SKM-1 treated with dmso at 0.1 percent for 144 hours (cell line): Measurements from ENCODE around the gene ACOT4.
"Not testable (repeated sequence)": the region's sequence is repeated elsewhere in the genome, so short reads cannot be mapped to it uniquely, and the experiment has no call there.

Experiments
- DNase-seq: peaks from one replicate; lab custom pipeline; 2025; ENCODE audit not compliant: unreplicated experiment; lab: John Stamatoyannopoulos, UW

Gene ACOT4

DNA sequence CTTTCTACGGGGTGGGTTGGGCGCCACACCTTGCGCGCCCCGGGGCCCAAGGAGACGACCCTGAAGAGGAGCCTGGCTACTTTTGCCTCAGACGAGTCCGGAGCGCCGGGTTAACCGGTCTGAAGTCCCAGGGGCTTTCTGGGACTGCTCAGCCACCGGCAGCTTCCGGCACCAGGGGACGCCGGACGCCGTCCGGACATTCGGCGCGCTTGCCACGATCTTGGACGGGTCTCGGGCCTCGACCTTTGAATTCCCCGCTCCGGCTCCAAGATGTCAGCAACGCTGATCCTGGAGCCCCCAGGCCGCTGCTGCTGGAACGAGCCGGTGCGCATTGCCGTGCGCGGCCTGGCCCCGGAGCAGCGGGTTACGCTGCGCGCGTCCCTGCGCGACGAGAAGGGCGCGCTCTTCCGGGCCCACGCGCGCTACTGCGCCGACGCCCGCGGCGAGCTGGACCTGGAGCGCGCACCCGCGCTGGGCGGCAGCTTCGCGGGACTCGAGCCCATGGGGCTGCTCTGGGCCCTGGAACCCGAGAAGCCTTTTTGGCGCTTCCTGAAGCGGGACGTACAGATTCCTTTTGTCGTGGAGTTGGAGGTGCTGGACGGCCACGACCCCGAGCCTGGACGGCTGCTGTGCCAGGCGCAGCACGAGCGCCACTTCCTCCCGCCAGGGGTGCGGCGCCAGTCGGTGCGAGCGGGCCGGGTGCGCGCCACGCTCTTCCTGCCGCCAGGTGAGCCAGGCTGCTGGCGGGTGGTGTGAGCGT is at the start of gene ACOT4:
ACOT4 (plus strand) TSS at position 184 of the 760 bp plus-strand sequence; CDS start at position 271, 87 bp downstream.
- no peak for DNase-seq

DNA sequence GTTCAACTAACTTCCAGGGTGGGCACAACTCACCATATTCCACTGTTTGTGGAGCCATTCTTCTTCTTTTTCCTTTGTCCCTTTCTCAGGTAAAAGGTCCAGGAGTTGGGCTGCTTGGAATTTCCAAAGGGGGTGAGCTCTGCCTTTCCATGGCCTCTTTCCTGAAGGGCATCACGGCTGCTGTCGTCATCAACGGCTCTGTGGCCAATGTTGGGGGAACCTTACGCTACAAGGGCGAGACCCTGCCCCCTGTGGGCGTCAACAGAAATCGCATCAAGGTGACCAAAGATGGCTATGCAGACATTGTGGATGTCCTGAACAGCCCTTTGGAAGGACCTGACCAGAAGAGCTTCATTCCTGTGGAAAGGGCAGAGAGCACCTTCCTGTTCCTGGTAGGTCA is 48.7 kb upstream of the ACOT4 start:
- DNase-seq, result not testable (repeated sequence)

- DNase-seq, result not testable (repeated sequence)
Measured at GRCh38 chr14:73545353-73545752, 46.3 kb upstream of the ACOT4 start.

- DNase-seq, result not testable (repeated sequence)
Measured at GRCh38 chr14:73549097-73549496, 42.6 kb upstream of the ACOT4 start.

DNA sequence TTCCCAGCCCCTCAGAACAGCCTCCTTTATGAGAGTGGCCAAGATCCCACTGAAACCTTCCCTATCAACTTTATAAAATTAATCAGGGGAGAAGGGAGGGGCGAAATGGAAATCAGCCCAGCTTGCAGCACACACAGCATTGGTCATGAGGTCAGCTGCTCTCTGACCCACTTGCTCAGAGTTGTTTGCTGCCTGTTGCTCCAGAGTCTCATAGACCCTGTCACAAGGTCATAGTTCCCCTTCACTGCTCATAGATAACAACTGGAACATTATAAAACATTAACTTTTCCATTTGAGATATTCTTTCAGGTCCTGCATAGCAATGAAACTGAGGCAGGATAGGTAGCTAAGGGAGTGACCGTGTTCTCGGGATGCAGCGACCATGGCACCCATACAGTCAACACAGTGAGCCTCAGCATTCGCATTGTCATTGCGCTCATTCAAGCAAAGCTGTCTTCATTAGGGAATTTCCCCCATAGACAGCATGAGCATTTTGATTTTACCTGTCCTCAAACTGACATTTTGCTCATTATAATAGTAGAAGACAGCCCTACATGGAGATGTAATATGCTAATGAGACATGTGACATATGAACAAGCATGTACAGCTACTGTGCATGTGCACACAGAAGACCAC is 41.7 kb upstream of the ACOT4 start:
- DNase-seq, result not testable (repeated sequence)

DNA sequence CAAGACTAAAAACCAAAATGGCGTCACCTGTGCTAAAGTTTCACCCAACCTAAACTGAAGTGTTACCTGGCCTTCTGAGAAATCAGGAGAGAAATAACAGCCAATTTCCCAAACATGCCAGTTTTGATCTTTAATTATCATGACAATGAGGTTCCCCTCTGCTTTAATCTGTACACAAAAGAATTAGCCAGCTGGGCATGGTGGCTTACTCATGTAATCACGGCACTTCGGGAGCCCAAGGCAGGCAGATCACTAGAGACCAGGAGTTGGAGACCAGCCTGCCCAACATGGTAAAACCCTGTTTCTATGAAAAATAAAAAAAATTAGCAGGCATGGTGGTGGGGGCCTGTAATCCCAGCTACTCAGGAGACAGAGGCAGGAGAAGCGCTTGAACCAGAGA is 37.8 kb upstream of the ACOT4 start:
- no peak for DNase-seq

DNA sequence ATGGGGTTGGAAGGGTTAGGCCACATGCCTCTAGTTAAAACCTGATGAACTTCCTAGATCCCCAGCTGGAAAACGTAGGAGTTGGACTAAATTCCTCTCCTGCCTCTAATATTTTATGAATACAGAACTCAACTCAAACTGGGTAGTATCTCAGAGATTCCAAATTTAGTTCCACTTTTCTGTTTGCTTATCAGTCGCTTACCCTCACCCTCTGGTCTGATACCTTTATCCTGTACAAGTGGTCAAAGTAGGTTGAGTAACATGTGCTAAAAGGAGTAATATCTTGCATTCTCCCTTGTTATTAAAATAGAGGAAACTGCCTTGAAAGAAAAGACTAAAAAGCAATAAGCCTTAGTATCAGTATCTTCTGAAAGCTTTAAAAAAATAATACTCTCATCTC is 34.5 kb upstream of the ACOT4 start:
- DNase-seq, result not testable (repeated sequence)

- not testable (repeated sequence) for DNase-seq
Measured at GRCh38 chr14:73558238-73558637, 33.4 kb upstream of the ACOT4 start.

DNA sequence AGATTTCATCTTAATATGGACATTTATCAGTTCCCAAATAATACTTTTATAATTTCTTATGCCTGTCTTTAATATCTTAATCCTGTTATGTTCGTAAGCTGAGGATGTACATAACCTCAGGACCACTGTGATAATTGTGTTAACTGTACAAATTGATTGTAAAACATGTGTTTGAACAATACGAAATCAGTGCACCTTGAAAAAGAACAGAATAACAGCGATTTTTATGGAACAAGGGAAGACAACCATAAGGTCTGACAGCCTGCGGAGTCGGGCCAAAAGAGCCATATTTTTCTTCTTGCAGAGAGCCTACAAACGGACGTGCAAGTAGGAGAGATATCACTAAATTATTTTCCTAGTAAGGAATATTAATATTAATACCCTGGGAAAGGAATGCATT is 29.4 kb upstream of the ACOT4 start:
- DNase-seq, result not testable (repeated sequence)

GRCh38 chr14:73562696-73563095 is 29.0 kb upstream of the ACOT4 start:
- not testable (repeated sequence) for DNase-seq

- DNase-seq, result not testable (repeated sequence)
Measured at GRCh38 chr14:73566431-73566830, 25.2 kb upstream of the ACOT4 start.

GRCh38 chr14:73566935-73567334 is 24.7 kb upstream of the ACOT4 start:
- DNase-seq, result not testable (repeated sequence)

DNA sequence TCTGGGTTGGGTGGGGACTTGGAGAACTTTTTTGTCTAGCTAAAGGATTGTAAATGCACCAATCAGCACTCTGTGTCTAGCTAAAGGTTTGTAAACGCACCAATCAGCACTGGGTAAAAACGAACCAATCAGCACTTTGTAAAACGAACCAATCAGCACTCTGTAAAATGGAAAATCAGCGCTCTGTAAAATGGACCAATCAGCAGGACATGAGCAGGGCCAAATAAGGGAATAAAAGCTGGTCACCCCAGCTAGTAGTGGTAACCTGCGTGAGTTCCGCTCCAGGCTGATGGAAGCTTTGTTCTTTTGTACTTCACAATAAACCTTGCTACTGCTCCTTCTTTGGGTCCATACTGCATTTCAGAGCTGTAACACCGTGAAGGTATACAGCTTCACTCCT is 24.3 kb upstream of the ACOT4 start:
- DNase-seq, result no peak

- no peak for DNase-seq
Measured at GRCh38 chr14:73567951-73568885, 23.5 kb upstream of the ACOT4 start.

DNA sequence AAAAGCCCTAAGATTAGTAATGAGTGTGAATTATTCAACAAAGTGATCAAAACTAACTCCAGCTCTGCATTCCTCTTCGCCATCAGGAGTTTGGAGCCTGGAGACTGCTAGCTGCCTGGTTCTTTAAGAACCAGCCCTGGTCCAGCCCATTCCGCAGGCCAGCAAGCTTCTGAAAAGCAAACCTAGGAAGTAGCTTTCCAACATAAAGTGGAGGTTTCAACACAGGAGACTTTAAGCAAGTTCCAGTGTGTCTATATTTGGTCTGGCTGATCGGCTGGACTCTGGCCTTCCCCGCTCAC is 22.8 kb upstream of the ACOT4 start:
- DNase-seq, result not testable (repeated sequence)

DNA sequence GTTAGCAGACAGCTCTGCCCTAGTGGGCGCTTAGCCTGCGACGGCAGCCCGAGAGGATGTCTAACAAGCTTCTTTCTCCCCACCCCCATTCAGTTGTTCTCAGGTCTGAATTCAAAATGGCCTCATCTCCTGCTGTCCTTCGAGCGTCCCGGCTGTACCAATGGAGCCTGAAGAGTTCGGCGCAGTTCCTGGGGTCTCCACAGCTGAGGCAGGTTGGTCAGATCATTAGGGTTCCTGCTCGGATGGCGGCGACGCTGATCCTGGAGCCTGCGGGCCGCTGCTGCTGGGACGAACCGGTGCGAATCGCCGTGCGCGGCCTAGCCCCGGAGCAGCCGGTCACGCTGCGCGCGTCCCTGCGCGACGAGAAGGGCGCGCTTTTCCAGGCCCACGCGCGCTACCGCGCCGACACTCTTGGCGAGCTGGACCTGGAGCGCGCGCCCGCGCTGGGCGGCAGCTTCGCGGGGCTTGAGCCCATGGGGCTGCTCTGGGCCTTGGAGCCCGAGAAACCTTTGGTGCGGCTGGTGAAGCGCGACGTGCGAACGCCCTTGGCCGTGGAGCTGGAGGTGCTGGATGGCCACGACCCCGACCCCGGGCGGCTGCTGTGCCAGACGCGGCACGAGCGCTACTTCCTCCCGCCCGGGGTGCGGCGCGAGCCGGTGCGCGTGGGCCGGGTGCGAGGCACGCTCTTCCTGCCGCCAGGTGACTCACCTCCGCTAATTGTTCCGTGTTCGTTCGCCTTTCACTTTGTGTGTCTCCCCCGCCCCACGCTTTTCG is 22.3 kb upstream of the ACOT4 start, which contains the start of gene ACOT2:
ACOT2 (plus strand) TSS at position 29 of the 774 bp plus-strand sequence; CDS start at position 57, 28 bp downstream.
- DNase-seq, result peak; percentile 46

DNA sequence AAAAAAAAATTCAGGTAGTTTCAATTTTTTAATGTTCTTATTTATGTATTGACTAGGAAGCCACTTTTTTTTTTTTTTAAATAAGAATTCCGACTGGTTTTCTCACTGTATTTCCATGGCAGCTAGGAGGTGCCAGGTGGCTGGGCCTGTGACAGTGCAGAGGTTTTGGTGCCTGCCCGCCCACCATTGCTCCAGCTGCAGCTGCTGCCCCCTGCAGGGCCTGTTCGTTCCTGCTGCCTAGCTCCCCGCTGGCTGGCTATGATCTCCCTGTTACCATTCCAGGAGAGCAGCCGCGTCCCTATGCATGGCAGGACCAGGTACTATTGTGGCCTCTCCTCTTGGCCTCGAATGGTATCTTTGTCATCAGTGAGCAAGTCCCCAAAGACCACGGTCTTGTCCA is 20.8 kb upstream of the ACOT4 start:
- not testable (repeated sequence) for DNase-seq

GRCh38 chr14:73573034-73573433 is 18.6 kb upstream of the ACOT4 start:
- DNase-seq, result not testable (repeated sequence)

GRCh38 chr14:73573740-73574139 is 17.9 kb upstream of the ACOT4 start:
- not testable (repeated sequence) for DNase-seq

DNA sequence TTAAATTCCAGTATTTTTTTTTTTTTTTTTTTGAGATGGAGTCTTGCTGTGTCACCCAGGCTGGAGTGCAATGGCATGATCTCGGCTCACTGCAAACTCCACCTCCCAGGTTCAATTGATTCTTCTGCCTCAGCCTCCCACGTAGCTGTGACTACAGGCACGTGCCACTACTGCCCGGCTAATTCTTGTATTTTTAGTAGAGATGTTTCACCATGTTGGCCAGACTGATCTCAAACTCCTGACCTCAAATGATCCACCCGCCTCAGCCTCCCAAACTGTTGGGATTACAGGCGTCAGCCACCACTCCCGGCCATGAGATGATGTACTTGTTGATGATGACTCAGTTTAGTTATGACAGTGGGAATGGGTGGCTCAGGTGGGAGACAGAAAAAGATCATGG is 17.4 kb upstream of the ACOT4 start:
- not testable (repeated sequence) for DNase-seq

GRCh38 chr14:73576391-73576790 is 15.3 kb upstream of the ACOT4 start:
- no peak for DNase-seq
